HG03095 (cell line): ENCODE results near the gene KNSTRN.

Experiments used
- ATAC-seq: cut with Tn5 transposase; IDR thresholded peaks from one replicate; pipeline ENCODE4 v1.9.1; 2021; ENCODE audit warnings: moderate library complexity; ENCODE audit not compliant: unreplicated experiment

KNSTRN gene

GRCh38 chr15:40392986-40393948, 10.7 kb downstream of the KNSTRN start:
- no peak for ATAC-seq

- no peak for ATAC-seq
These were observed 15.3 kb downstream of the KNSTRN start for GRCh38 chr15:40397688-40398412.

GRCh38 chr15:40398413-40398873, 15.9 kb downstream of the KNSTRN start:
- peak; percentile 77 for ATAC-seq

GRCh38 chr15:40399370-40399769, 16.8 kb downstream of the KNSTRN start:
- ATAC-seq, result no peak

- peak; percentile 63 for ATAC-seq
These were observed 23.2 kb downstream of the KNSTRN start, which contains the start of gene IVD for GRCh38 chr15:40405501-40406381. Gene IVD (plus strand): TSS chr15:40405795. CDS start chr15:40405828, 33 bp downstream.

GRCh38 chr15:40407330-40407990, 24.9 kb downstream of the KNSTRN start:
- ATAC-seq, result peak; percentile 50

GRCh38 chr15:40409366-40409765, 26.8 kb downstream of the KNSTRN start:
- no peak for ATAC-seq

GRCh38 chr15:40410476-40410875, 28.0 kb downstream of the KNSTRN start:
- ATAC-seq, result no peak

GRCh38 chr15:40412095-40412759, 29.7 kb downstream of the KNSTRN start:
- no peak for ATAC-seq

GRCh38 chr15:40413036-40413435, 30.5 kb downstream of the KNSTRN start:
- no peak for ATAC-seq

GRCh38 chr15:40414816-40415215, 32.3 kb downstream of the KNSTRN start:
- ATAC-seq, result no peak

- no peak for ATAC-seq
These were observed 32.7 kb downstream of the KNSTRN start for GRCh38 chr15:40415226-40415625.

GRCh38 chr15:40416056-40416455, 33.5 kb downstream of the KNSTRN start:
- no peak for ATAC-seq

- ATAC-seq, result no peak
These were observed 35.6 kb downstream of the KNSTRN start for GRCh38 chr15:40418126-40418525.

- ATAC-seq, result no peak
These were observed 37.7 kb downstream of the KNSTRN start for GRCh38 chr15:40420071-40420713.

- no peak for ATAC-seq
These were observed 38.3 kb downstream of the KNSTRN start for GRCh38 chr15:40420793-40421192.

GRCh38 chr15:40421246-40422157, 39.0 kb downstream of the KNSTRN start:
- ATAC-seq, result peak; percentile 75

GRCh38 chr15:40424483-40425115, 42.1 kb downstream of the KNSTRN start:
- ATAC-seq, result no peak
